ENCODE measurements around the gene CYP2A6. TPM values are rescaled to one million over a fixed set of nuclear protein-coding genes. Genes with fewer than 3 reads are reported as not detected.
A peak's percentile ranks its signal among the peaks of the same experiment; 100 is the strongest.

CYP2A6 gene
- total RNA-seq, 6 experiments from 2014 or later, result not detected

GRCh38 chr19:40800997-40801377 lies 49.3 kb downstream of the CYP2A6 start:
- peak overlapping the region; percentile 74; the same call in 1 of the 2 replicates for H3K4me3 Mint-ChIP-seq
- H3K27me3 Mint-ChIP-seq (ENCODE audit: insufficient read depth), result peaks cover 3% of the 10 kb centered on the region; the same call in 1 of the 2 replicates
- H3K9me3 Mint-ChIP-seq, result no peaks in the 10 kb centered on the region
- H3K4me1 Mint-ChIP-seq (ENCODE audit: low read depth), result peaks cover 64% of the 10 kb centered on the region
- no peak for TF ChIP-seq CTCF (IDR thresholded peaks at IDR 0.05)
- peaks cover 11% of the 10 kb centered on the region for H3K36me3 Mint-ChIP-seq (ENCODE audit: low read depth)
- no peak for DNase-seq
- no peak overlapping the region for H3K27ac Mint-ChIP-seq

- peak overlapping the region; percentile 97 for H3K4me3 Mint-ChIP-seq
- peaks cover 11% of the 10 kb centered on the region for H3K36me3 Mint-ChIP-seq (ENCODE audit: low read depth)
- no peaks in the 10 kb centered on the region for H3K9me3 Mint-ChIP-seq
- no peak for DNase-seq
- H3K4me1 Mint-ChIP-seq (ENCODE audit: low read depth), result peaks cover 59% of the 10 kb centered on the region
- peaks cover 3% of the 10 kb centered on the region; the same call in 1 of the 2 replicates for H3K27me3 Mint-ChIP-seq (ENCODE audit: insufficient read depth)
- H3K27ac Mint-ChIP-seq, result peak overlapping the region; percentile 85
- no peak for TF ChIP-seq CTCF (IDR thresholded peaks at IDR 0.05)
Observed at GRCh38 chr19:40800339-40800996, 49.8 kb downstream of the CYP2A6 start.

- H3K9me3 Mint-ChIP-seq, result no peaks in the 10 kb centered on the region
- no peak for DNase-seq
- peak overlapping the region; percentile 97 for H3K4me3 Mint-ChIP-seq
- H3K4me1 Mint-ChIP-seq (ENCODE audit: low read depth), result peaks cover 52% of the 10 kb centered on the region
- H3K27ac Mint-ChIP-seq, result peak overlapping the region; percentile 85
- peaks cover 3% of the 10 kb centered on the region; the same call in 1 of the 2 replicates for H3K27me3 Mint-ChIP-seq (ENCODE audit: insufficient read depth)
- no peak for TF ChIP-seq CTCF (IDR thresholded peaks at IDR 0.05)
- H3K36me3 Mint-ChIP-seq (ENCODE audit: low read depth), result peaks cover 11% of the 10 kb centered on the region
Observed at GRCh38 chr19:40799558-40800338, 50.5 kb downstream of the CYP2A6 start.

GRCh38 chr19:40798683-40799557 lies 51.3 kb downstream of the CYP2A6 start, which contains the start of gene EGLN2:
TSS of gene EGLN2 (plus strand) at chr19:40799191. CDS start at chr19:40800573, 1,382 bp downstream.
- Mint-ChIP-seq H3K4me3 (peak within 1 kb of the TSS; percentile 97), H3K4me1 (ENCODE audit: low read depth) (peaks cover 43% of the 10 kb centered on the region), H3K36me3 (ENCODE audit: low read depth) (peaks cover 11% of the 10 kb centered on the region), H3K27me3 (ENCODE audit: insufficient read depth) (peaks cover 3% of the 10 kb centered on the region; the same call in 1 of the 2 replicates), H3K9me3 (no peaks in the 10 kb centered on the region), H3K27ac (peak within 1 kb of the TSS; percentile 98)
- peak; percentile 98 for DNase-seq
- no peak; the same call in 1 of the 2 replicates for TF ChIP-seq CTCF (IDR thresholded peaks at IDR 0.05)

Data from HFFc6 (cell line).